GM18907 (cell line): ENCODE results near the gene G6PC3.
"Not testable (repeated sequence)": the region's sequence is repeated elsewhere in the genome, so short reads cannot be mapped to it uniquely, and the experiment has no call there.

Experiments
- ATAC-seq: cut with Tn5 transposase; IDR thresholded peaks from one replicate; pipeline ENCODE4 v1.9.1; 2021; ENCODE audit warnings: mild to moderate bottlenecking, moderate library complexity; ENCODE audit not compliant: unreplicated experiment

The G6PC3 gene

DNA sequence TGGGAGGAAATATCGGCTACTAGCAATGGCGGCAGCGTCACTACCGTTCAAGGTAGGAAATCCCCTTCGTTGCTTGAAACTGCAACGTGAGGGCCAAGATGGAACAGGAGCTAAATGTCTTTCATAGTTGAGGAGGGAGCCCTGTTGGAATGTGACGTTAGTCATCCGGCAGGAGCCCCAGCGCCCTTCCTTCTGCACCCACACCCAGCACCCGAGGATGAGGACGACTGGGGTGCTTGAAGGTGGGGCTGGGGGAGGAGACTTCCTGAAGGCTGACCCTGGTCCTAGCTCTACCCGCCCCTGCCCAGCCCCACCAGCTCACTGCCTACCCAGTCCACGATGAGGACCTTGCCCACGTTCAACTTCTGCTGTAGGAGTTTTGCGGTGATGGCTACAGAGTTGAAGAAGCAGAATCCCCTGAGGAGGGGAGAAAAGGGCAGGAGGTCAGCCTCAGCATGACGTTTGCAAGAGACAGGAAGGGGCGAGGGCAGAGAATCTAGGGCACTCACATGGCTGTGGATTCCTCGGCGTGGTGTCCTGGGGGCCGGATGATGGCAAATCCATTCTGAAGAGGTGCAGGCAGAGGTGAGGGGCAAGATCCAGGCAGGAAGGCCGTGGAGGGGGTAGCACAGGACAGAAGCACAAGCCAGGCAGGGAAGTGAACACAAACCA, 11.9 kb downstream of the G6PC3 start:
- ATAC-seq: no peak

DNA sequence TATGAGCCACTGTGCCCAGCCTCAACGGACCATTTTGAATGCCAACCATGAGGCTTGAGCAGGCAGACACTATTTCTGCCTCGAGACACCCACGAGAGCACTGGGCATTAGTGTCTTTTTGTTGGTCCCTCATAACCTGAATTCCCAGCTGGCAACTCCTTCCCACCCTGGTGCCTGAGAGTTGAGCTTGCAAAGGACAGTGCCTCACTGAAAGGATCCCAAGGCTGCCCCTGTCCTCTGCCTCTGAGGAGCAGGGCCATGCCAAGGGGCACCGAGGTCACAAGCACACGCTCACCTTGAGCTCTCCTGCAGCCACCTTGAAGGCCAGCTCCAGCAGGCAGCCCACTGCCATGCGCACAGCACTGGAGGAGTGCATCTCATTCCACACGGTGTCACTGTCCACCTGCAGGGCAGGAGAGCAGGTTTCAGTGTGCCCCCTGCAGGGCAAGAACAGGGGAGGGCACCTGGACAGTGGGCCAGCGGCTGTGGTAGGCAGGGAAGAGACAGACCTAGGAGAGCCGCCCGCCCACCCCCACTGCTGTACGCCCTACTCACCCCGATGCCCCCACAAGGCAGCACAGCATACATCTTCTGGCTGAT, 12.8 kb downstream of the G6PC3 start:
- no peak for ATAC-seq

DNA sequence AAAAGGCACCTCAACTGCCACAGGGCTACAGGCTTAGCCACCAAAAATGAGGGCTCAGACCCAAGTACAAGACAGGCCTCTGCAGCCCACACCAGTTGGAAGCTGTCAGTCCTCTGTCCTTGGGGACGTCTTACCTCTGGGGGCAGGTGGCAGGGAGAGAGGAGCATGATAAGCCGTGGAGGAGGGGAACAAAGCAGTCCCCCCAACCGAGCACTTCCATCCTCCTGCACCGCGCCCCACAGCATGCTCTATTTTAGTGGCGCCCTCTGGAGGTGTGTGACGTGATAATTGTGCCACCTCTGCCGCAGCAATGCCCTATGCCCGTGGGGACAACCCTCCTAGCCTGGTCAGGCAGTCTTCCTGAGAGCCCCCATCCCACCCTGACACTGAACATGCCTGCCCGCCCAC, 13.6 kb downstream of the G6PC3 start:
- ATAC-seq: no peak

DNA sequence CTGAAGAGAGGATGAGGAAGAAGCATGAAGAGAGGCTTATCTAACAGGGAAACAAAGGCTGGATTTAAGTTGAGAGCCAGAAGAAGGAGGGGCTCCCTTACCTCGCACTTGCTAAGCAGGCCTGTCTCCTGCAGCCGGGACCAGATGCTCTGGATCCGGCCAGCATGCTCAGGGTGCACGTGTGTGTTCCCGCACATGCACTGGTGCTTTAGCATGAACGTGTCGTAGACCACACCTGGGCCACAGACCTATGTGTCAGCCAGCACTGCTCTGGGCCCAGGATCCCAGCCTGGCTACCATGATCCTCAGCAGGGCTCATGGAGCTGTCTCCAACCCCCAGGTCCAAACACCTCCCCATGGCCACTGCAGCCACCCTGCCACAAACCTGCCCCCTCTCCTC, 14.4 kb downstream of the G6PC3 start:
- ATAC-seq: no peak

DNA sequence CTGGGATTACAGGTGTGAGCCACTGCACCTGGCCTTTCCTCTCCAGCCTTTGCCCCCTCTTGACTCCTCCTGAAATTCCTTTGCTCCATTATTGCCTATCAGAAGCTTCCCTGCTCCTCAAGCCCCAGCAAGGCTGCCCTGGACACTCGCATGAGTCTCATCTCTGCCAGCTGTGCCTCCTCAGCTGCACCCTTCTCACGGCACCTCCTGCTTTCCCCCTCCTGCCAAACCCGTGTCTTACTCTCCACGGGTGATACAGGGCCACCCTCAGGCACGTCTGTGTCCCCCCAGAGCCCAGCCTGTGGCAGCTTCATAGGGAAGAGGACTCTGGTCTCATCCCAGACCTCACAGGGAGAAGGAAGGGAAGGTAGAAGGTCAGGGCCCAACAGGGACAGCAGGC, 15.4 kb downstream of the G6PC3 start:
- no peak for ATAC-seq

DNA sequence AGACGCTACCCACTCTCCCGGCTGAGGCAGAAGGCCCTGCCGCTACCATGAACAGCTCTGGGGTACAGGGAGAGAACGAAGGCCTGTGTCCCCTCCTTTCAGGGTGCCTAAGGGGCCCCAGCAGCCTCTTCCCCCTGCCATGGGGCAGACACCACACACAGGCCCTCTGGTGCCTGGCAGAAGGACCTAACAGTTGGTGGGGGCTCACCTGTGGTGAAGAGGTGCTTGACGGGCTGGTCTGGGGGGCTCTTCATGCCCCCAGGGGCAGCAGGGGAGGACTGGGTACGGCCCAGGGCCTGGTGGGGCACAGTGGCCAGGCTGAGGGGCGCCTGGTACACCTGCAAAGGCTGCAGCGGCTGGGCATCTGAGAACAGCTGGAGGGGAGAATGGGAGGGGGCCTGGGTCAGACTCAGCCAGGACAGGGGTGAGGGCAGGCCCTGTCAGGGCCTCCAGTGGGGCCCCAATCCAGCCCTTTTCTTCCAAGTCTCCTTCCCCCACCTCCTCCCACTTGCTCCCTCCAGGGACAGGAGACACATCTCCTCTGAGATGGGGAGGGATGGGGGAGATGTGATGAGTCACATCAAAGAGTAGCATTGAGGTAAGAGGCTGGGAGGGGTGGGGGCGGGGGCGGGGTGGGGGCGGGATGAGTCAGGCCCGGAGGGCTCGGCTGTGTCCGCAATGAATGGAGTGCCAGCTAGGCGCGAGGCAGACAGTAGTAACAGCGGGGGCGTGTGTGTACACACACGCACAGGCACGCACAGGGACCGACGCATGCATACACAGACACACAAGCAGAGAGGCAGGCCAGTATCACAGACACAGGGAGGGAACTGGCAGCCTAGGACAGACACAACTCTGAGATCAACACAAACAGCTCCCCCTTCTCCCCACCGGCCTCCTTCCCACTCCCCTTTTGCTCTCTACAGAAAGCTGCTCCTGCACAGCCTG, 16.1 kb downstream of the G6PC3 start:
- no peak for ATAC-seq

DNA sequence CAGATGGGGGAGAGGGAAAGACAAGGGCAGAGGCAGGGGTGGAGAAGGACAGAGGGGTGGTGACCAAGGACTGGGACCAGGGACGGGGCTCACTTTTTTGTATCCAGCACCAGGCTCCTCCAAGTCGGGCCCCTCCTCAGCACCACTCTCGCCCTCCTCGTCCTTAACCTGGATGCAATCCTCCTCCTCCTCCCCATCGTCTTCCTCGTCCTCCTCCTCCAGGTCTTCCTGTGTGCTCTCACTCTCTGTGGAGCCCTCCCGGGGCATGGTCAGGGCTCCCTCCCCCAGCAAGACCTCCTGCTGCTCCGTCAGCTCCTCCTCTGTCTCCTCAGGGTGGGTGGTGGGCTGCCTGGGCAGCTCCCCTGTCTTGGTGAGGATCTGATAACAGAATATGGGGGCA, 16.8 kb downstream of the G6PC3 start:
- ATAC-seq: no peak

DNA sequence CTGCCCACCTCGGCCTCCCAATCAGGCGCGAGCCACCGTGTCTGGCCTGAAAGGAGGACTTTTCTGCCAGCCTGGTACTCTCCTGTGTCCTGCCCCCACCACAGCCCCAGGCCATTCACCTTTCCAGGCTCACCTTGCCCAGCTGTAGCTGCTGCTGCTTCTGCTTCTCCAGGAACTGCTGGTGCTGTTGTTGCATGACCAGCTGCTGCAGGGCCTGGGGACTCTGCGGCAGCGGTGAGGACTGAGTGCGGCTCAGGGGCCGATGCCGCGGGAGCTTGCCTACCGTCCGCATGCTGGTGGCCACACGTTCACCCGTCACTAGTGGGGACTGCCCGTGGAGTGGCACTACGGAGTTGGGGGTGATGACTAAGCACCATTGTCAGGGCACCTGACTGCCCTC, 17.7 kb downstream of the G6PC3 start:
- no peak for ATAC-seq

DNA sequence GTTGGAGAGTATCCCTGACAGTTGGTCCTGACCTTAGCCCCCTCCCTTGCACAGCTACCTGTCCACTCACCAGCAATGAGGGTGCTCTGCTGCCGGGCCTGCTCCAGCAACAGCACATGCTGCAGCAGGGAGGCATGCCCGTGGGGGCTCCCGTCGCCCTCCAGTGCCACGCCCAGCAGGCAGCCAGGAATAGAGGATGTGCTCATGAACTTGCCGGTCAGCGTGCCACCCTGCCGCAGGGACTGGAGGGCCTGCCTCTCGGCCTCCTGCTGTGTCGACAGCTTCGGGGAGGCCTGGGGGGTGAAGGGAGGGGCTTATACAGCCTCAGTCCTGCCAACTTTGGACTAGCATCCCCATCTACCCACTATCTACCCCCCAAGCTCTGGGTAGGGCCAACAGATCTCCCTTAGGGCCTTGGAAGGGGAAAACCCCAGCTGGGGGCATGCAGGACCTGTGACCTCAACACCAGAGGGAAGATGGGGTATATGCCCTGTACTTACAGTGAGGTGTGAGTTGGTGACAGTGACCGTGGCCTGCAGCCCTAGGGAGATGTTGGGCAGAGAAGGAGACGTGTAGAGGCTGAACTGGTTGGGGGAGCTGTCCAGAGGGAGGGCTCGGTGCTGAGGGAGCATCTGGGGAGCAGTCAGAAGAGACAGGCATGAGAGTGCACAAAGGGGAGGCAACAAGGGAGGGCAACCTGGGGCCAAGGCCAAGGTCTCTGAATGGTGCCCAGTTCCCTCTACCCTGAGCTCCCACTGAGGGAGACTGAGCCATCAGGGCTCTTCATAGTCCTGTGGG, 20.9 kb downstream of the G6PC3 start:
- ATAC-seq: no peak

DNA sequence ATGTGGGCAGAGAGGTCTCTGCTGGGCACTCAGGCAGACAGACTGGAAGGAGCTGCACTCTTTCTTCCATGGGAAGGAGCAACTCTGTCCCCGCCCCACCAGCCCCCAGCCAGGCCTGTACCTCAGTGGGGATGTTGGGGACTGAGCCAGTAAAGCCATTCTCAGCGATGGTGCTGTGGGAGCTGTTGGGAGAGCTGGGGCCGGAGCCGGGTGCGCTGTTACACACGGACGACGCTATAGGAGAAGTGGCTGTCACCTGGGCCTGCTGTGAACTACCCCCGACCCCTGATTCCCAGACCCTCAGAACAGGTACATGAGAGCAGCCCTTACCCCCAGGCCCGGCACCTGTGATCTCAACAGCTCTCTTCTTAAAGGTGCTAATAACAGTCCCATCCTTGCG, 21.5 kb downstream of the G6PC3 start:
- no peak for ATAC-seq

DNA sequence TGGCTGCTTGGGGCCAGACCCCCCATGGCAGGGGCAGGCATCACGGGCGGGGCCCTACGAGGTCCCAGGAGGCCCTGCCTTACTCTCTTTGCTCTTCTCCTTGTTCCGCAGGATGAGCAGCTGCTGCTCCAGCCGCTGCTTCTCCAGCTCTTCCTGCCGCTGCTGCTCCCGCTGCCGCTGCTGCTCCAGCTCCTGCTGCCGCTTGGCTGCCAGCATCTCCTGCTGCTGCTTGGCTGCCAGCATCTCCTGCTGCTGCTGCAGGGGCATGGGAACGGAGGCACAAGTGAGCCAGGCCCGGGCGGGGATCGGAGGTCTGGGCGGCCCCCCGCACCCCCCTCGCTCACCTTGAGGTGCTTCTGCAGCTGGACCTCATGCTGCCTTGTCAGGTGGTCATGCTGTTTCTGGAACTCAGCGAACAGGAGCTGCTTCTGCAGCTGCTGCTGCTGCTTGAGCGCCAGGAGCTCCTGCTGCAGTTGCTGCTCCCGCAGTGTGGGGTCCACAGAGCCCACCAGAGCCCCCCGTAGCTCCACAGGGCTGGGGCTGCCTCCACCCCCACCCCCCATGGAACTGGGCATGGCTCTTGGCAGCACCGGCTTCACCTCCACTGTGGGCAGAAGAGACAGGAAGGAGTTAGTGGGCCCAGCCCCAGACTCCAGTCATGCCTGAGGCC, 22.8 kb downstream of the G6PC3 start:
- no peak for ATAC-seq

DNA sequence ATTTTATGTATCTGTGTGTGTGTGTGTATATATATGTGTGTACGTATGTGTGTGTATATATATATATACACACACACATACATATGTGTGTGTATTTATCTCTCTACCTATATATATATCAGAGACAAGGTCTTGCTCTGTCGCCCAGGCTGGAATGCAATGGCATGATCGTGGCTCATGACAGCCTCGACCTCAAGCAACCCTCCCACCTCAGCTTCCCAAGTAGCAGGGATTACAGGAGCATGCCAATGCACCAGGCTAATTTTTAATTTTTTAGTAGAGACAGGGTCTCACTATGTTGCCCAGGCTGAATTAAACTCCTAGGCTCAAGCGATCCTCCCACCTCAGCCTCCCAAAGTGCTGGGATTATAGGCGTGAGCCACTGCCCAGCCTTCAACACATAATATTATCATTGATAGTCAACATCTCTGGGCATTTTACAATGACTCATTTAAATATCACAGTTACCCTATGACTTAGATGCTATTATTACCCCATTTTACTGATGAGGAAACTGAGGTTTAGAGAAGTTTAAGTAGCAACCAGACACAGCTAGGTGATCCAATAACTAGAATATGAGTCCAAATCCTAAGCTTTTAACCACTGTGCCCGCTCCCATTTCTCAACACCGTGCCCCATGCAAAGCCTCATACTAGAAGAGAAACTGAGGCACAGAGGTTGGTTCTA, 24.3 kb downstream of the G6PC3 start:
- ATAC-seq: no peak

DNA sequence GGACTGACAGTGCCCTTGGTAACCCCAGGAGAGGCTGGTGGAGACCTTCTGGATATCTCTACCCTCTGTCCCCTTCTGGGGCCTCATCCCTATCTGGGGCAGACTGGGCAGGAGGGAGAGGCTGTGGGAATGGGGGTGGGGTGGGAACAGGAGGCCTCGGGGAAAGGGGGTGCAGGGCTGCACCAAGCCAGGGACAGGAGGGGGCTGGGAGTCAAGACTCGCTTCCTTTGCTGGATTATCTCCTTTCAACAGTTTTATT, 24.8 kb downstream of the G6PC3 start:
- ATAC-seq: no peak

DNA sequence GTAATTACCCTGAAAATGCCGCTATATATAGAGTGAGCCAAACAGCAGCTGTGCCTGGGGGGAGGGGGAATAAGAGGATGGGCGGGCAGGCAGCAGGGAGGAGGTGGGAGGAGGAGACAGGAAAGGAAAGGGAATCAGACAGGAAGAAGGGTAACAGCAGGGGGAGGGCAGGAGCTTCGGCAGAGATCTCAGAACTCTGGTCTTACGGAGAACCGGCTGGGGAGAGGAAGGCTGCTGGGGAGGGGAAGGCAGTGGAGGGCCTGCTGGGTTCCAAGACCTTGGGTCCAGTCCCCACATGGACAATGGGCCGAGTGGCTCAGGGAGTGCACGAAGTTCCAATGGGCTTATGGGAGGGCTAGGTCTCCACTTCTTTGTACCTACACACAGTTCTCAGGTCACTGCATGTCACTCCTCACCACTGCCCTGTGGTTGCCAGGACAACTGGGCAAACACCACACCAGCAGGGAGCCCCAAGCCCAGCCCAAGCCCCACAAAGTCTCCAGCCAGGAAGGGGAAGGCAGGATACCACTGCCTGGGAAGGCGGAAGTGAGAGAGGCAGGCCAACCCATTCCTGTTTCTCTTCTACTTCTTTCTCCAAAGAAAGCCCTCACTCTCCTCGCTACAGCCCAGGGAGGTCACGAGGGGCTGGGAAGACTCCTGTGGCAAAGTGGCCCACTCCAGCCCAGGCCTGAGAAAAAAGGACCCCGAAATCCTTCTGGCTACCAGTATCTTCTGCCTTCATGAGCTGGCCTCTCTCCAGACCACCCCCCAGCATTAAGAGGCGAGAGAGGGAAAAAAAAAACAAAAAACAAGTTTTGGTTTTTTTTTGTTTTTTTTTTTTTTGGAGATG, 25.3 kb downstream of the G6PC3 start:
- no peak for ATAC-seq

DNA sequence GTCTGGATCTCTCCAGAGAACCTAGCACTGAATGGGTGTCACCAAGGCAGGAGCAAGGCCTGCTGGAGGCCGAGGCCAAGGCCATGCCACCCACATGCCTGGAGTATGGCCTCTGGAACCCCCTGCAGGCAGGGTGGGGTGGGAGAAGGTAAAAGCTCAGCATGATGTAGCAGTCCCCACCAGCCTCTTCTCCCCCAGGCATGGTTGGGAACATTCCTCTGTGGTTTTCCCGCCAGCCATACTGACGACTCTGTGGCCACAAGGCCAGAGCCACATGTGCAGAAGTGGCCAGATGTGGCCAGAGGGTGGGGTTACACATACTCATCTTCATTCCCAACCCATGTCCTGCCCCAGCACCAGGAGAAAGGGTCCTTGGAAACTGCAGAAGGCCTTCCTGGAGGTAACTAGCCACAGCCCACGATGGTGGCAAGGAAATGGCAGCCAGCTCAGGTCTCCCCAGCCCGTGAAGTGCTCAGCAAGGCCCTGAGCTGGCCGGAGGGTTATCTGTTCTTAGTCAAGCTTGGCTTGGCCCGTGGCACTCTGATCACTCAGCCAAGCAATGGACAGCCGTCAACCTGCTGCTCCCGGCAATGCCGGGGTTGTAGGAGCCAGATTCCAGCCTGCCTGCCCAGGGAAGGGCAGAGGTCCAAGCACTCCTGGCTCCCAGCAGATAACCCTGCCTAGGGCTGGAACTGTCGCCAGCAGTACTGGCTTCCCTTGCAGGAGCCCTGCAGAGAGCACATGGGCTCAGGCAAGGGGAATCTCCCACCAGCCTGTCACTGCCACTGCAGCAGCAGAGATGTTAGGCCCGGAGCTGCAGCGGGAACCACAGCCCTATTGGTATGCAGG, 26.8 kb downstream of the G6PC3 start:
- no peak for ATAC-seq

DNA sequence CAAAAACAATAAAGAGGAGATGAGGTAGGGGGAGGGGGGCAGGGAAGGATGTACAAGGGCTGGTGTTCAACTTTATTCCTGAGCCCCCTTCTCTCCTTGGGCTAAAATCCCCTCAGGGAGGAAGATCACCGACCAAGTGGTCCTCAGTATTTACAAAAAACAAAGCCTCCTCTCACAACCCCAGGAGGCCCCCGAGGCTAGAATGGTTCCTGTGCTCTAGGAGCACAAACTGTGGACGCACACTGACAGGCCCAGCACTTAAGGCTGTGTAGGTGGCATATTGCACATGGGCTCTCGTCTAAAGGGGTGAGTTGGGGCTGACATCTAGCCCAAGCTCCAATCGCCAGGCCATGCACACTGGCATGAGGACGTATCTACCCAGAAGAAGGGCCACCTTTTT, 31.3 kb downstream of the G6PC3 start:
- not testable (repeated sequence) for ATAC-seq

DNA sequence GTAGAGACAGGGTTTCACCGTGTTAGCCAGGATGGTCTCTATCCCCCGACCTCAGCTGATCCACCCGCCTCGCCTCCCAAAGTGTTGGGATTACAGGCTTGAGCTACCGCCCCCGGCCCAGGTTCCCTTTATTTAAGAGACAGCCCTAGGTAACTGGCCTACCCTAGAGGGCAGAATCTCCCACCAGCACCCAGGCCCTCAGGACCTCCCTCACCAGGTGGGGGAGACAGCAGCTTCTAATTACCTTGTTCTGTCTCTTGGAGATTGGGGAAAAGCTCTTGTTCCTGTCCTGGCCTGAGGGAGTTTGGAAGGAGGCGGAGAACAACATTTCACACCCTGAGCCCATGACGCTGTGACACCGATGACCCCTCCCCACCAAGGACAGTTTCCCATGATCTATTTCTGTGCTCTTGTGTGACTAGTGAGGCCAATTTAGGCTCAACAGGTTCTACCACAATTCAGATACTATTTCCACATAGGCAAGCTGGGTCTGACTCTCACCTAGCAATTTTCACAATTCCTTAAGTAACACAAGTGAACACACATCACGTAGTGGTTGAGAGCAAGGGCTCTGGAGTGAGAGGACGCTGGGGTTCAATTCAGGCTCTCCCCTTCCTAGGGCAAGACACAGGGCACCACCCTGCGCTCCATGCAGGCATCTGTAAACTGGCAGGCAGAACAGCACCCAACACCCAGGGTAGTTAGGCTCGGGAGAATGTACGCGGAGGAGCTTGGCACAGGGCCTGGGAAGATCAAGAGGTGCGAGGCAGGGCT, 32.5 kb downstream of the G6PC3 start:
- no peak for ATAC-seq

DNA sequence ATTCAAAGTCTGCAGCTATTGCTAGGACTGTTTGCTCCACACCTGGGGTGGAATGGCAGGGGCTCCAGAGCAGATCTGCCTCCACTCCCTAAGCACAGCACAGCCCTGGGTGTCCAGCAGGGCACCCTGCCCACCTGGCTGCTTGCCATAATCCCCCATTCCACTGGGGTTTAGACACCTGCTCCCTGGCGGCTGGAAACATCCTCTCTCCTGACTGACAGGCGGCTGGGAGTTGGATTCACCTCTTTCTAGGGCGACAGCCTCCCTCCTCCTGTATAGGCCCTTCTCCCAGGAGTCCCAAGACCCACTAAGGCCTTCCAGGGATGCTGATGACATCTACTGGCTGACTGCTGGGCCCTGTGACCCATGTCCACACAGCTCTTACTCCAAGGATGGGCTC, 34.9 kb downstream of the G6PC3 start:
- no peak for ATAC-seq
